Endothelial cell (in vitro differentiated cells): ENCODE data around the gene MSRB3. TPM values are rescaled to one million over a fixed set of nuclear protein-coding genes. Genes with fewer than 3 reads are reported as not detected.
"Not testable (repeated sequence)": the region's sequence is repeated elsewhere in the genome, so short reads cannot be mapped to it uniquely, and the experiment has no call there.

Experiments
- DNase-seq: peaks from one replicate; pipeline ENCODE4 v3.0.0; 2021; ENCODE audit warnings: low spot score
- H3K27ac Mint-ChIP-seq: one replicate; pipeline ENCODE4 v1.8.0; 2021; ENCODE audit warnings: mixed read lengths, inconsistent platforms; ENCODE audit not compliant: unreplicated experiment
- H3K27me3 Mint-ChIP-seq: one replicate; pipeline ENCODE4 v1.8.0; 2021; ENCODE audit warnings: mild to moderate bottlenecking, moderate library complexity, mixed read lengths, inconsistent platforms; ENCODE audit not compliant: unreplicated experiment
- H3K36me3 Mint-ChIP-seq: one replicate; pipeline ENCODE4 v1.8.0; 2021; ENCODE audit warnings: mild to moderate bottlenecking, low read depth, mixed read lengths, inconsistent platforms; ENCODE audit not compliant: unreplicated experiment
- H3K4me1 Mint-ChIP-seq: one replicate; pipeline ENCODE4 v1.8.0; 2021; ENCODE audit warnings: mild to moderate bottlenecking, mixed read lengths, inconsistent platforms; ENCODE audit not compliant: unreplicated experiment
- H3K4me3 Mint-ChIP-seq: one replicate; pipeline ENCODE4 v1.8.0; 2021; ENCODE audit warnings: mild to moderate bottlenecking, mixed read lengths, inconsistent platforms; ENCODE audit not compliant: unreplicated experiment
- H3K9me3 Mint-ChIP-seq: one replicate; pipeline ENCODE4 v1.8.0; 2021; ENCODE audit warnings: mixed read lengths, inconsistent platforms; ENCODE audit not compliant: unreplicated experiment
- CTCF ChIP-seq: fragments of 200-600 bp; sonication (generic); IDR thresholded peaks from one replicate; pipeline ENCODE4 v1.5.0; 2021; ENCODE audit warnings: antibody characterized with exemption; ENCODE audit not compliant: unreplicated experiment
- total RNA-seq: library from RNA; stranded (reverse); fragmentation: NEBNext Ultra II Directional; extraction: Animal tissue kit (Norgen Biotek cat#: 25700); gene quantifications from one replicate; pipeline ENCODE4 v1.2.1, GENCODE V29; 2021; ENCODE audit not compliant: unreplicated experiment

The MSRB3 gene
- total RNA-seq, 1 donor from 2014 or later = 19.9 TPM

- TF ChIP-seq CTCF = no peak
- Mint-ChIP-seq H3K4me1 (peaks cover 19% of the 10 kb centered on the region), H3K27ac (peak overlapping the region; percentile 55), H3K36me3 (no peaks in the 10 kb centered on the region), H3K27me3 (no peaks in the 10 kb centered on the region), H3K9me3 (no peaks in the 10 kb centered on the region), H3K4me3 (no peak overlapping the region)
- no peak for DNase-seq
Measured at GRCh38 chr12:65307169-65307501, 28.7 kb downstream of the MSRB3 start.

- Mint-ChIP-seq H3K27ac (no peak overlapping the region), H3K4me1 (peaks cover 19% of the 10 kb centered on the region)
Measured at GRCh38 chr12:65308006-65308405, 29.5 kb downstream of the MSRB3 start.

DNA sequence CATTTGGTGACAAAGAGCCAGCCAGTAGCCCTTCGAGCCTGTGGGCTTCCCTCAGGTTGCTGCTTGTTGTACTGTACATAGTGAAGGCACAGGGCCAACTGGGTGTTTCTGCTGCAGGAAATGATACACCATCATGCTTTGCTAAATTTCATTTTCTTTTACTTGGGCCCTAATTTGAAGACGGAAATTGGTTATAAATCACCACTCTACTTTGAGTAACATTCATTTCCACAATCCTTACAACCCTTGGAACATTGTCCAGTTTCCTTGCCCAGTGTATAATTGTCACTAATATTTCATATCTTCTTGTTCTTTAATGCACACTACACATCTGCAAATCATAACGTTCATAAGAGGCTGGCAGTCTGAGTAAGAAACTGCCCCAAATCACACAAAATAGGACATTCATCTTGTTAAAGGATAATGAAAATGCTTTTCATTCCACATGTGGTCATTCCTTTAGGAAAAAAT lies 30.2 kb downstream of the MSRB3 start:
- Mint-ChIP-seq H3K4me3 (no peak overlapping the region), H3K27ac (no peak overlapping the region), H3K27me3 (no peaks in the 10 kb centered on the region), H3K36me3 (no peaks in the 10 kb centered on the region), H3K4me1 (peaks cover 19% of the 10 kb centered on the region), H3K9me3 (no peaks in the 10 kb centered on the region)
- no peak for TF ChIP-seq CTCF
- no peak for DNase-seq

More at GRCh38 chr12:65308006-65308405, 29.5 kb downstream of the MSRB3 start:
- Mint-ChIP-seq H3K4me3 (no peak overlapping the region), H3K9me3 (no peaks in the 10 kb centered on the region), H3K27me3 (no peaks in the 10 kb centered on the region), H3K36me3 (no peaks in the 10 kb centered on the region)
- TF ChIP-seq CTCF = no peak
- DNase-seq = no peak

GRCh38 chr12:65311260-65311659 lies 32.8 kb downstream of the MSRB3 start:
- Mint-ChIP-seq H3K36me3 (no peaks in the 10 kb centered on the region), H3K27ac (no peak overlapping the region), H3K4me3 (no peak overlapping the region), H3K27me3 (no peaks in the 10 kb centered on the region), H3K4me1 (peaks cover 19% of the 10 kb centered on the region), H3K9me3 (no peaks in the 10 kb centered on the region)
- DNase-seq = no peak
- TF ChIP-seq CTCF = no peak

GRCh38 chr12:65313719-65314317 lies 35.3 kb downstream of the MSRB3 start:
- Mint-ChIP-seq H3K4me3 (no peak overlapping the region), H3K36me3 (no peaks in the 10 kb centered on the region), H3K27me3 (peaks cover 2% of the 10 kb centered on the region), H3K4me1 (peaks cover under 1% of the 10 kb centered on the region), H3K9me3 (no peaks in the 10 kb centered on the region), H3K27ac (no peak overlapping the region)
- DNase-seq = no peak
- peak; percentile 46 for TF ChIP-seq CTCF

- not testable (repeated sequence) for H3K27me3 Mint-ChIP-seq, H3K4me1 Mint-ChIP-seq, H3K9me3 Mint-ChIP-seq, DNase-seq, H3K27ac Mint-ChIP-seq, H3K4me3 Mint-ChIP-seq, H3K36me3 Mint-ChIP-seq
Measured at GRCh38 chr12:65315238-65315637, 36.8 kb downstream of the MSRB3 start.
